NCI-H345 treated with DMSO at 0.1 percent for 48 hours (cell line): Measurements from ENCODE around the gene CDH15.

Source experiments
- DNase-seq: peaks from one replicate; lab custom pipeline; 2025; ENCODE audit not compliant: unreplicated experiment; lab: John Stamatoyannopoulos, UW

The CDH15 gene

GRCh38 chr16:89140401-89140800 lies 31.1 kb upstream of the CDH15 start:
- no peak for DNase-seq

GRCh38 chr16:89140981-89141883 lies 30.3 kb upstream of the CDH15 start:
- DNase-seq, result no peak

- DNase-seq, result no peak
Measured at GRCh38 chr16:89141884-89142267, 29.7 kb upstream of the CDH15 start.

GRCh38 chr16:89142474-89143195 lies 28.9 kb upstream of the CDH15 start:
- no peak for DNase-seq

- no peak for DNase-seq
Measured at GRCh38 chr16:89143201-89143741, 28.3 kb upstream of the CDH15 start.

- DNase-seq, result no peak
Measured at GRCh38 chr16:89143911-89144675, 27.5 kb upstream of the CDH15 start.

- no peak for DNase-seq
Measured at GRCh38 chr16:89144681-89145080, 26.9 kb upstream of the CDH15 start.

GRCh38 chr16:89145406-89146161 lies 26.0 kb upstream of the CDH15 start:
- DNase-seq, result no peak

- no peak for DNase-seq
Measured at GRCh38 chr16:89146211-89147005, 25.1 kb upstream of the CDH15 start.

- DNase-seq, result no peak
Measured at GRCh38 chr16:89147085-89147817, 24.3 kb upstream of the CDH15 start.

- no peak for DNase-seq
Measured at GRCh38 chr16:89149386-89149785, 22.2 kb upstream of the CDH15 start.

GRCh38 chr16:89150090-89150835 lies 21.3 kb upstream of the CDH15 start:
- peak; percentile 52 for DNase-seq

- no peak for DNase-seq
Measured at GRCh38 chr16:89150981-89151380, 20.6 kb upstream of the CDH15 start.

- DNase-seq, result no peak
Measured at GRCh38 chr16:89152831-89153700, 18.5 kb upstream of the CDH15 start.

GRCh38 chr16:89153848-89154271 lies 17.7 kb upstream of the CDH15 start:
- no peak for DNase-seq

GRCh38 chr16:89154390-89155183 lies 17.0 kb upstream of the CDH15 start:
- no peak for DNase-seq
